Right atrium auricular region (tissue), 2 donors: ENCODE results near the gene ADARB2. TPM values are rescaled to one million over a fixed set of nuclear protein-coding genes. Genes with fewer than 3 reads are reported as not detected.

Experiments
- DNase-seq: peaks from one replicate; pipeline ENCODE4 v3.0.0-alpha.2; 2019; ENCODE audit warnings: low spot score
- H3K27ac ChIP-seq, 2 donors: fragments of 200-600 bp; sonication (generic); 1 replicate in 1 of 2; 2 replicates in 1 of 2; pipeline ENCODE4 v1.5.1; 2016 to 2019
- H3K27me3 ChIP-seq, 2 donors: fragments of 200-600 bp; sonication (generic); one replicate each; pipeline versions ENCODE4 v1.5.1 to v1.6.0; 2017 to 2019
- H3K36me3 ChIP-seq: fragments of 200-600 bp; sonication (generic); one replicate; pipeline ENCODE4 v1.5.1; 2016
- H3K4me1 ChIP-seq, 2 donors: fragments of 200-600 bp; sonication (generic); one replicate each; pipeline versions ENCODE4 v1.5.1 to v1.6.0; 2017 to 2019
- H3K4me3 ChIP-seq, 2 donors: fragments of 200-600 bp; sonication (generic); 1 replicate in 1 of 2; 2 replicates in 1 of 2; pipeline ENCODE4 v1.5.1; 2017 to 2019; ENCODE audit warnings: mild to moderate bottlenecking in 1 of 2, moderate library complexity in 1 of 2
- H3K9me3 ChIP-seq, 2 donors: fragments of 200-600 bp; sonication (generic); one replicate each; pipeline ENCODE4 v1.5.1; 2019
- CTCF ChIP-seq, 2 donors: fragments of 200-600 bp; sonication (generic); IDR thresholded peaks; one replicate each; pipeline ENCODE4 v1.5.1; 2019; ENCODE audit warnings: antibody characterized with exemption in 2 of 2
- total RNA-seq, 2 donors: library from RNA; depleted of rRNA; stranded (reverse); fragments of >200 nt; gene quantifications; one replicate each; pipeline ENCODE4 v1.1.0, GENCODE V29; 2016

ADARB2 gene
- total RNA-seq, 2 donors from 2014 or later: 0.33 to 0.71 TPM

- no peaks in the 10 kb centered on the region for H3K36me3 ChIP-seq
- H3K4me3 ChIP-seq: no peak overlapping the region
- no peak for DNase-seq
- no peak overlapping the region for H3K27ac ChIP-seq
- no peak for TF ChIP-seq CTCF (IDR thresholded peaks at IDR 0.05)
- H3K4me1 ChIP-seq: no peaks in the 10 kb centered on the region
- H3K27me3 ChIP-seq: no peaks in the 10 kb centered on the region
- H3K9me3 ChIP-seq: no peaks in the 10 kb centered on the region
Observed at GRCh38 chr10:1544929-1545328, 192.4 kb downstream of the ADARB2 start.

GRCh38 chr10:1544209-1544673, 193.1 kb downstream of the ADARB2 start:
- no peak overlapping the region for H3K27ac ChIP-seq
- DNase-seq: no peak
- no peak overlapping the region for H3K4me3 ChIP-seq
- H3K36me3 ChIP-seq: no peaks in the 10 kb centered on the region
- H3K4me1 ChIP-seq: no peaks in the 10 kb centered on the region
- no peaks in the 10 kb centered on the region for H3K9me3 ChIP-seq
- H3K27me3 ChIP-seq: no peaks in the 10 kb centered on the region
- TF ChIP-seq CTCF (IDR thresholded peaks at IDR 0.05): no peak

GRCh38 chr10:1543596-1543995, 193.7 kb downstream of the ADARB2 start:
- Histone ChIP-seq H3K4me1 (no peaks in the 10 kb centered on the region), H3K9me3 (no peaks in the 10 kb centered on the region), H3K36me3 (no peaks in the 10 kb centered on the region), H3K27ac (no peak overlapping the region), H3K27me3 (no peaks in the 10 kb centered on the region), H3K4me3 (no peak overlapping the region)
- DNase-seq: no peak
- TF ChIP-seq CTCF (IDR thresholded peaks at IDR 0.05): no peak

GRCh38 chr10:1542941-1543340, 194.4 kb downstream of the ADARB2 start:
- Histone ChIP-seq H3K27me3 (no peaks in the 10 kb centered on the region), H3K4me1 (no peaks in the 10 kb centered on the region), H3K36me3 (no peaks in the 10 kb centered on the region), H3K4me3 (no peak overlapping the region), H3K9me3 (no peaks in the 10 kb centered on the region), H3K27ac (no peak overlapping the region)
- TF ChIP-seq CTCF (IDR thresholded peaks at IDR 0.05): no peak
- DNase-seq: no peak

GRCh38 chr10:1540144-1540543, 197.2 kb downstream of the ADARB2 start:
- no peak overlapping the region for H3K27ac ChIP-seq
- no peaks in the 10 kb centered on the region for H3K4me1 ChIP-seq
- no peaks in the 10 kb centered on the region for H3K36me3 ChIP-seq
- H3K4me3 ChIP-seq: no peak overlapping the region
- H3K27me3 ChIP-seq: no peaks in the 10 kb centered on the region
- DNase-seq: no peak
- no peak for TF ChIP-seq CTCF (IDR thresholded peaks at IDR 0.05)
- no peaks in the 10 kb centered on the region for H3K9me3 ChIP-seq

- TF ChIP-seq CTCF (IDR thresholded peaks at IDR 0.05): no peak
- Histone ChIP-seq H3K4me3 (no peak overlapping the region), H3K9me3 (no peaks in the 10 kb centered on the region), H3K27me3 (no peaks in the 10 kb centered on the region), H3K4me1 (no peaks in the 10 kb centered on the region), H3K27ac (no peak overlapping the region), H3K36me3 (no peaks in the 10 kb centered on the region)
- DNase-seq: no peak
Observed at GRCh38 chr10:1539216-1539615, 198.1 kb downstream of the ADARB2 start.
